HUES48 (cell line): ENCODE measurements around the gene OSBPL9.

ENCODE experiments used
- H3K27ac ChIP-seq: one replicate; pipeline ENCODE4 v1.7.0; 2013; ENCODE audit warnings: low read depth, low read length, inconsistent platforms
- H3K27me3 ChIP-seq: 2 replicates; pipeline ENCODE4 v1.6.1; 2013; ENCODE audit warnings: mild to moderate bottlenecking, low read length; ENCODE audit not compliant: control insufficient read depth, insufficient read depth
- H3K36me3 ChIP-seq: 2 replicates; pipeline ENCODE4 v1.6.1; 2013; ENCODE audit warnings: low read length; ENCODE audit not compliant: control insufficient read depth, insufficient read depth
- H3K4me1 ChIP-seq: 2 replicates; pipeline ENCODE4 v1.6.1; 2013; ENCODE audit warnings: mild to moderate bottlenecking, low read length; ENCODE audit not compliant: control insufficient read depth, insufficient read depth
- H3K4me3 ChIP-seq: 2 replicates; pipeline ENCODE4 v1.5.1; 2013; ENCODE audit warnings: mild to moderate bottlenecking, low read depth, low read length
- H3K9ac ChIP-seq: 2 replicates; pipeline ENCODE4 v1.6.1; 2013; ENCODE audit warnings: mild to moderate bottlenecking, low read depth, low read length, moderate library complexity
- H3K9me3 ChIP-seq: 2 replicates; pipeline ENCODE4 v1.6.1; 2013; ENCODE audit warnings: low read length; ENCODE audit not compliant: control insufficient read depth, insufficient read depth

The OSBPL9 gene

DNA sequence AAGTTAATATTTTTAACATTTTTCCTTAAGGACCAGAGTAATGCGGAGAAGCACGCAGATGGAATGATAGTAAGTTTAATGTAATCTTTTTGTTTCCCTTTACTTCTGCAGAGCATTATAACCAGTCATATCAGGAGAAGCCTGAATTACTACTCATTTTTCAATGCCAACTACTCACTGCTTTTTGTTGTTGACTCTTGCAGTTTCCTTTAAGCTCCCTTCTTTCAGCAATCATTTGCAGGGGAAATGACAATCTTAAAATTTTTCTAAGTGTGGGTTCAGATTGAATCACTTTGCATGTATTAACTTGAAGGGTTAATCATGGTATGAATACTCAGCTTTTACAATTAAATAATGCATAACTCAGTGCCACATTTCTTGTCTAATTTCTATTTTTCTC is 139.4 kb downstream of the OSBPL9 start:
- no peaks in the 10 kb centered on the region for H3K27me3 ChIP-seq
- no peaks in the 10 kb centered on the region for H3K9me3 ChIP-seq
- no peak overlapping the region for H3K27ac ChIP-seq
- peaks cover 43% of the 10 kb centered on the region for H3K36me3 ChIP-seq
- no peak overlapping the region for H3K4me3 ChIP-seq
- no peak overlapping the region for H3K9ac ChIP-seq
- H3K4me1 ChIP-seq: no peaks in the 10 kb centered on the region

DNA sequence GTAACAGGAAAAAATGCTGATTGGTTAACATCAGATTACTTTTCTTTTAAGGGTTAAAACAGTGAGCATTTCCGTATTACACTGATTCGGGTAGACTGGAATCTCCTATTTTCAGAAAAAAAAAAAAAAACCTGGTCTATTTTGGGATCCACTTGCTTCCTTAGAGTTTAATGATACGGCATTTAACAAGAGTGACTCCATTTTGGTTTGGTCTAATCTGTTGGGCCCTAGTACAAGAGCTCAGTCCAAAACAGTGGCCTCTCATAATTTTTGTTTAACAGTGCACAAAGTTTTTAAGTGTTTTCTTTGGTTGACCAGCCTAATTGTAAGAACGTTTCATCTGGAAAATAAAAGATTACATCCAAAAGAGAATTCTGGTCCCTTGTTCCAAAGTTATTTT is 141.4 kb downstream of the OSBPL9 start:
- Histone ChIP-seq H3K9me3 (no peaks in the 10 kb centered on the region), H3K9ac (no peak overlapping the region), H3K4me3 (no peak overlapping the region), H3K36me3 (peaks cover 48% of the 10 kb centered on the region), H3K27ac (no peak overlapping the region), H3K27me3 (no peaks in the 10 kb centered on the region), H3K4me1 (no peaks in the 10 kb centered on the region)

DNA sequence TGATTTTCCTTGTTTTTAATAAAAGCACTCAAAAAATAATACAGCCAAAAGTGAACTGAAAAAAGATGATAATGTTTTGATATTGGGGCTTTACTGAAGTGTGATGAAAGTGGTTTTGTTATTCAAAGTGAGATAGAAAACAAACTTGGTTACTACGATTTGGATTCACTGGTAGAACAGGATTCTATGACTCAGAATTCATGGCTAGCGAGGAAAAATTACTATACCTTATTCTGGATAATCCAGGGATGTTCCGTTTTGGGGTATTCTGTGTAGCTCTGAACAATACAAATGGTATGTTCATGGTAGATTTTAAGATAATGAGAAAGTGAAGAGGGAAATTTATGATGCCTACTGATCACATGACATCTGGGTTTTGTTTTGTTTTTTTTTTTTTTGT is 144.0 kb downstream of the OSBPL9 start:
- Histone ChIP-seq H3K36me3 (peaks cover 56% of the 10 kb centered on the region), H3K27ac (no peak overlapping the region), H3K4me3 (no peak overlapping the region), H3K9me3 (no peaks in the 10 kb centered on the region), H3K9ac (no peak overlapping the region), H3K27me3 (no peaks in the 10 kb centered on the region), H3K4me1 (no peaks in the 10 kb centered on the region)

DNA sequence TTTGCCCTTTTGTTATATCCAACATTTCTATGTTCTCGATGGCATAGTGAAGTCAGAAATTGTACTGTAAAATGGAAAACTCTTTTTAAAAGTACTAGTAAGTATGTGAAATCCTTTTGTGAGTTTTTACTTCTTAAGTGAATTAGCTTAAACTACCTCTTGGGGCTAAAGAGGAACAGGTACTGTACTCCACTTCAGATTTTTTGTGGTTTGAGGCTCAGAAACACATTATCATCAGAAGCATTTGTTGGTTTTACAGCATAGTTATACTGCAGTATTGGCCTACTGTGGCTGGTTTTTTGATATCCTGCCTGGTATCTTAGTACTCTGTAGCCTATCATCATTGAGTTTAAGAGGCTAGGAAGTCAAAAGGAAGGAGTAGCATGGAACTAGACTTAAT is 144.5 kb downstream of the OSBPL9 start:
- Histone ChIP-seq H3K4me1 (no peaks in the 10 kb centered on the region), H3K4me3 (no peak overlapping the region), H3K36me3 (peaks cover 56% of the 10 kb centered on the region), H3K27ac (no peak overlapping the region), H3K27me3 (no peaks in the 10 kb centered on the region), H3K9ac (no peak overlapping the region), H3K9me3 (no peaks in the 10 kb centered on the region)

DNA sequence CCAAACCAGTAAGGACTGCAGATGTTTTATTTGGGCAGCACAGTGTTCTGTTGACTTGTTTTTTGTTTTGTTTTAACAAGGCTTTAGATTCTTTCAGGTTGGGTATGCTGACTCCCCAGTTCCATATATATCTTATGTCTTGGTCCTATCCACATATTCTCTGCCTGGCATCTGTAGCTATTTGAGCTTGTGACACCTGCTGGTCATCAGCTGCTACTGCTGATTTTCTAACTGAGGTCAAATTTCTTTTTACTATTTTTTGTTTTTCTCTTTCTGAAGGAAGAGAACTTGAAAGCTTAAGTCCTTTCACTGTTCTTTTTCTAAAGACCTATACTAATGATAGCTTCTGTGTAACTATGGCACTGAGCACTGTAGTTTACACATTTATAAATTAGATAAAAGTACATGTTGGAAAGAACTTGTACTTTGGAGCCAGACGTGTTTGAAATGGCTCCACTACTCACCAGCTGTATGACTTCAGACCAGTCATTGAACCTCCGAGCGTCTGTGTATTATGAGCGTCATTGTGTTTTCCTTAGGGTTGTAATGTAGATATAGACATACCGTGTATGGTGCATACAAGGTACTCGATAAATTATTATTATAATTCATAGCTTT is 152.2 kb downstream of the OSBPL9 start:
- Histone ChIP-seq H3K27ac (no peak overlapping the region), H3K9ac (no peak overlapping the region), H3K9me3 (no peaks in the 10 kb centered on the region), H3K4me1 (no peaks in the 10 kb centered on the region), H3K36me3 (peaks cover 82% of the 10 kb centered on the region), H3K27me3 (no peaks in the 10 kb centered on the region), H3K4me3 (no peak overlapping the region)

DNA sequence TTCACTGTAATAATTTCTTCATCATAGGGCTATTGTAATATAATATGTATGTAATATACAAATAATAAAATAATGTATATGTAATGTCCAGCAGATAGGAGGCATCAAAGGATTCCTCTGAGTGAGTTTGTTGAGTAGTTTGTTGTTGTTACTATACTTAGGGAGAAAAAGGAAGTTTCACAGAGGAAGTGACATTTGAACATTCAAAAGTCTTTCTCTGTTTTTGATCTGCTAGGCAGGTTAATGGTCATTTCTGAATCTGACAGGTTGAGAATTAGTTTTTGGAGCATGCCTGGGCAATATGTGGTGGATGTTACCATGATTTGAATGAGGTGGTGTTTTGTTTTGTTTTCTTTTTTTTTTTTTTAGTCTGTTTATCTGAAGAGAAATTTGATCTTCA is 159.5 kb downstream of the OSBPL9 start:
- Histone ChIP-seq H3K36me3 (peaks cover 77% of the 10 kb centered on the region), H3K4me3 (no peak overlapping the region), H3K27me3 (no peaks in the 10 kb centered on the region), H3K27ac (no peak overlapping the region), H3K4me1 (no peaks in the 10 kb centered on the region), H3K9ac (no peak overlapping the region), H3K9me3 (no peaks in the 10 kb centered on the region)

DNA sequence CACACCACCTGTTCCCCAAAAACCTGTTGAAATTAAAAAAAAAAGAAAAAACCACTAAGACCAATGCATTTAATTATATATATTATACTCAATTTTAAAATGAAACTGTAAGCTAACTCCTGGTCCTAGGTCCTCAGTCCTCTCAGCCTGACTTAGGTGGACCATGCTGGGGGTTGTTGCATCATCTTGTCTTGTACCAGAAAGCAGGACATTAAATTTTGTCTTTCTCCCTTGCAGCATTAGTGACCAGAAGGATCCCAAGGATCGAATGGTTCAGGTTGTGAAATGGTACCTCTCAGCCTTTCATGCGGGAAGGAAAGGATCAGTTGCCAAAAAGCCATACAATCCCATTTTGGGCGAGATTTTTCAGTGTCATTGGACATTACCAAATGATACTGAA is 164.0 kb downstream of the OSBPL9 start:
- Histone ChIP-seq H3K9me3 (no peaks in the 10 kb centered on the region), H3K27me3 (no peaks in the 10 kb centered on the region), H3K4me3 (no peak overlapping the region), H3K27ac (no peak overlapping the region), H3K9ac (no peak overlapping the region), H3K4me1 (no peaks in the 10 kb centered on the region), H3K36me3 (peaks cover 84% of the 10 kb centered on the region)

DNA sequence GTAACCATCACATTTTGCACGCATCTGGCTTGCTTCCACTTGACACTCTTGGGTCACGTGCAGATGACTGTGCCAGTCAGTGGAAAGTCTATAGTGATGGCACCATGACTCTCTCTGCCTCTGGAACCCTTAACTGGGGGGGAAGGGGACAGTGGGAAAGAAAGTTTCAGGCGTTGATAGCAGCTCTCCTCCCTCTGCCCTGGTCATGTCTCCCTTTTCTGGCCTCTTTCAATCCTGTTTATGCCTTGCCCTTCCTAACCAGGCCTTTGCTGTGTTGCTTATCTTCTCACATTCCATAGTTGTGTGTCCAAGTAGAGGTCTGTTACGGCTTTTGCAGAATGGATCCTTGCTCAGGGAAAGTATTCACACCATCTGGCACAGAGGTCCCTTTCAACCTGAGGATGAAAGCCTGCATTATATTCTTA is 168.1 kb downstream of the OSBPL9 start:
- Histone ChIP-seq H3K4me1 (no peaks in the 10 kb centered on the region), H3K4me3 (no peak overlapping the region), H3K9ac (no peak overlapping the region), H3K9me3 (no peaks in the 10 kb centered on the region), H3K27me3 (no peaks in the 10 kb centered on the region), H3K27ac (no peak overlapping the region), H3K36me3 (peaks cover 96% of the 10 kb centered on the region)

DNA sequence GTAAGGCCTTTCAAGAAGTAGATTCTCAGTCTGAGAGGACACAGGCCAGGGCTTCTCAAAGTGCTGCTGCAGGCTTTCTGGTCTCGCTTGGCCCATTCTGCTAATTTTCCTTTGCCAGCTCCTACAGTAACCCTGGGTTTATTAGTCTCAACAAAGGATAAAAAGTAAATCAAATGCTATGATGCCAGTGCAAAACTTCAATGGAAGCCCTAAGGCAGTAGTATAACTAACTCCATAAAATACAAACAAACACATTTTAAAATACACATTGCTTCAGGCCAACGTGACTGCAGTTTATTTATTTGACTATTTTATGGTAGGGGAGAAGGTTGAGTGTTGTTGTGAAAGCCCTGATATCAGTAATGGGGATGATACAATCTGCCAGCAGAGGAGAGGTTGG is 172.0 kb downstream of the OSBPL9 start:
- H3K9me3 ChIP-seq: no peaks in the 10 kb centered on the region
- H3K4me1 ChIP-seq: no peaks in the 10 kb centered on the region
- peaks cover 100% of the 10 kb centered on the region for H3K36me3 ChIP-seq
- no peak overlapping the region for H3K9ac ChIP-seq
- H3K4me3 ChIP-seq: no peak overlapping the region
- no peaks in the 10 kb centered on the region for H3K27me3 ChIP-seq
- H3K27ac ChIP-seq: no peak overlapping the region

DNA sequence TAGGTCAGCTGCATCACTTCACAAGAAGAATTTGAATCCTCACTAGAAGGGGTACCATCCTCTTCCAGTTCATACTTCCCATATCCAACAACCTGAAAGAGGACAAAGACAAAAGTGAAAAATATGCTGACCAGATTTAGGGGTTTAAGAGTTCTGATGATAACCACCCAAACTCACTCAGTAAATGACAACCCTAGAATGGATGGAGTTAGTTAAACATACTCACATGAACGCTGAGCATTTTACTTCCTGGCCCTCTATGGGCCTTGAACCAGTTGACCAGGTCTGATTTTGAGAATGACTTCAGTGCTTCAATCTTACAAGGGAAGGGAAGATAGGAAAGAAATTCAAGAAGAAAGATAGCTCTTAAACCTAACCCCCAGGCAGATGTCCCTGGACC is 172.4 kb downstream of the OSBPL9 start:
- peaks cover 100% of the 10 kb centered on the region for H3K36me3 ChIP-seq
- no peak overlapping the region for H3K9ac ChIP-seq
- H3K4me1 ChIP-seq: no peaks in the 10 kb centered on the region

DNA sequence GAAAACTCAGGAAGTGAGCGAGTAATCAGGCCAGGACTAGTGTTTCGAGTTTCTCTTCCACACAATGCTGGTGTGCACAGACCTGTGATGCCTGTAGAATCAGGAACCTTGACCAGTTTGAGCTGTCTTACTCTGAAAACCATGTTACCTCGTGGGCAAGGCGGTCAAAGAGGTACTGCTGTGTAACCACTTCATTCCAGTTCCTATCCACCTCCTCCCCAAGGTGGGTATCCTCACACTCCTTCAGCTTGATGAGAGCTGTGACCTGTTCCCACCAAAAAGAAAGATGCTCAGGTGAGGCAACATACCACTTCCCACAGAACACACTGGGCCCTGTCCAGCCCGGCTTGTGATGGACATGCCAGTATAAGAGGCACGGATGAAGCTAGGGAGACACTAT is 173.5 kb downstream of the OSBPL9 start:
- H3K9ac ChIP-seq: no peak overlapping the region
- H3K27me3 ChIP-seq: no peaks in the 10 kb centered on the region
- H3K4me1 ChIP-seq: no peaks in the 10 kb centered on the region
- H3K36me3 ChIP-seq: peaks cover 100% of the 10 kb centered on the region
- H3K4me3 ChIP-seq: no peak overlapping the region
- no peak overlapping the region for H3K27ac ChIP-seq
- H3K9me3 ChIP-seq: no peaks in the 10 kb centered on the region

More for the DNA sequence above, 172.4 kb downstream of the OSBPL9 start:
- Histone ChIP-seq H3K9me3 (no peaks in the 10 kb centered on the region), H3K27ac (no peak overlapping the region), H3K4me3 (no peak overlapping the region), H3K27me3 (no peaks in the 10 kb centered on the region)

DNA sequence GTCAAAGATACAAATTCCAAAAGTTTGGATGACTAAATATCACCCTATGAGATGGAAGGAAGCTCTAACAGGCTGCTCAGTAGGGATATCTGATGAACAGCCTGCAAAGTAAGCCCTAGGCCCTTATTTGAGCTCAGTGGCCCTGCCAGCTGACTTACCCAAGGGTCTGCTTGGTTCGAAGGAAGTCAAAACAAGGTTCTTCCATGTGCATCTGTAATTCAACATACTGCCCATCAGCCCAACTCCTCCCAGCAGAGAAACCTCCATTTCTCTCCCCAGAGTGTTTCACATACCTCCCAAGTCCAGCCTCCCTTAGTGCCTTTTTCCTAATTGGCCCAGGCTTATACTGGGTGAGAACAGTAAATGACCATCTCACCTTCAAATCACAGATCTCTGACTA is 175.0 kb downstream of the OSBPL9 start:
- H3K9me3 ChIP-seq: no peaks in the 10 kb centered on the region

More for the DNA sequence above, 175.0 kb downstream of the OSBPL9 start:
- Histone ChIP-seq H3K4me3 (no peak overlapping the region), H3K27ac (no peak overlapping the region), H3K27me3 (no peaks in the 10 kb centered on the region), H3K9ac (no peak overlapping the region), H3K4me1 (no peaks in the 10 kb centered on the region), H3K36me3 (peaks cover 92% of the 10 kb centered on the region)
